Keratinocyte (primary cell): ENCODE measurements around the gene NOVA2. TPM values are rescaled to one million over a fixed set of nuclear protein-coding genes. Genes with fewer than 3 reads are reported as not detected.
A peak's percentile ranks its signal among the peaks of the same experiment; 100 is the strongest.

Source experiments
- DNase-seq: peaks from one replicate; pipeline ENCODE4 v3.0.0-alpha.2; 2011; ENCODE audit warnings: low read depth, missing footprints, low spot score
- FAIRE-seq: peaks from 2 replicates; lab custom pipeline; 2011; peaks lifted over from hg19 to GRCh38; lab: Jason Lieb, UNC
- H2AFZ ChIP-seq: 2 replicates; pipeline ENCODE4 v1.6.0; 2012; ENCODE audit warnings: low read length, control low read depth, inconsistent platforms; ENCODE audit not compliant: control insufficient read depth
- H3K27ac ChIP-seq: 2 replicates; pipeline ENCODE4 v1.5.1; 2011; ENCODE audit warnings: low read length; ENCODE audit not compliant: control insufficient read depth, insufficient read depth
- H3K27me3 ChIP-seq: 3 replicates; pipeline ENCODE4 v1.6.0; 2011; ENCODE audit warnings: low read length; ENCODE audit not compliant: control insufficient read depth, insufficient read depth; ENCODE audit errors: extremely low read depth
- H3K36me3 ChIP-seq, 2 experiments: 2 replicates in 1 of 2; 3 replicates in 1 of 2; pipeline ENCODE4 v1.5.1; 2011; ENCODE audit warnings: low read length in 2 of 2, mild to moderate bottlenecking in 1 of 2; ENCODE audit not compliant: control insufficient read depth in 2 of 2, insufficient read depth in 2 of 2; ENCODE audit errors: extremely low read depth in 1 of 2
- H3K4me1 ChIP-seq: 3 replicates; pipeline ENCODE4 v1.5.1; 2011; ENCODE audit warnings: low read length; ENCODE audit not compliant: control insufficient read depth, insufficient read depth; ENCODE audit errors: extremely low read depth
- H3K4me2 ChIP-seq: 3 replicates; pipeline ENCODE4 v1.6.0; 2011; ENCODE audit warnings: low read depth, low read length; ENCODE audit not compliant: control insufficient read depth, insufficient read depth; ENCODE audit errors: extremely low read depth
- H3K4me3 ChIP-seq, 3 experiments: fragments of 200-600 bp in 1 of 3; sonication (generic) in 1 of 3; 2 replicates in 2 of 3; 3 replicates in 1 of 3; pipeline ENCODE4 v1.5.1; 2011 to 2016; ENCODE audit warnings: low read length in 3 of 3, mild to moderate bottlenecking in 3 of 3, control low read depth in 2 of 3, inconsistent platforms in 1 of 3, low read depth in 1 of 3, mixed read lengths in 1 of 3, mixed run types in 1 of 3, moderate library complexity in 1 of 3; ENCODE audit not compliant: control insufficient read depth in 2 of 3, insufficient read depth in 2 of 3; ENCODE audit errors: extremely low read depth in 1 of 3
- H3K79me2 ChIP-seq: 2 replicates; pipeline ENCODE4 v1.6.0; 2012; ENCODE audit warnings: low read length; ENCODE audit not compliant: control insufficient read depth, insufficient read depth
- H3K9ac ChIP-seq: 3 replicates; pipeline ENCODE4 v1.6.0; 2011; ENCODE audit warnings: low read length; ENCODE audit not compliant: control insufficient read depth, insufficient read depth; ENCODE audit errors: extremely low read depth
- H3K9me1 ChIP-seq: 3 replicates; pipeline ENCODE4 v1.6.0; 2011; ENCODE audit warnings: low read length; ENCODE audit not compliant: control insufficient read depth, insufficient read depth; ENCODE audit errors: extremely low read depth
- H3K9me3 ChIP-seq: 2 replicates; pipeline ENCODE4 v1.5.1; 2012; ENCODE audit warnings: low read depth, low read length; ENCODE audit not compliant: control insufficient read depth
- H4K20me1 ChIP-seq: 3 replicates; pipeline ENCODE4 v1.6.0; 2011; ENCODE audit warnings: low read length; ENCODE audit not compliant: control insufficient read depth, insufficient read depth; ENCODE audit errors: extremely low read depth
- EZH2 ChIP-seq: IDR thresholded peaks from one replicate; pipeline ENCODE4 v1.6.1; 2012; ENCODE audit warnings: inconsistent platforms, mild to moderate bottlenecking, low read length, moderate library complexity
- dilution Hi-C: fragments of 300-500 bp; cut with MboI; formaldehyde crosslinking; loops from one replicate; pipeline ENCODE4 v1.7.0; 2020; ENCODE audit warnings: low sequenced_read_pairs; ENCODE audit not compliant: extremely low pct_ligation_motif_present
- polyA plus RNA-seq, 5 experiments: library from polyadenylated mRNA; depleted of rRNA in 3 of 5; stranded (reverse) in 3 of 5; stranded (forward) in 1 of 5; unstranded in 1 of 5; fragments of >200 nt; gene quantifications; 1 replicate in 1 of 5; 2 replicates in 3 of 5; 3 replicates in 1 of 5; pipeline versions ENCODE4 v1.2.1 to v1.2.3, GENCODE V29; 2011 to 2012; ENCODE audit warnings: missing spikeins in 2 of 5, low read depth in 1 of 5, low replicate concordance in 1 of 5
- TF ChIP-seq, protein P1 (sequence below), 3 experiments: IDR thresholded peaks in 1 of 3; conservative IDR thresholded peaks in 1 of 3; optimal IDR thresholded peaks in 1 of 3; 2 replicates in 2 of 3; 3 replicates in 1 of 3; pipeline versions ENCODE3 to v1.5.1; 2011; ENCODE audit warnings: low read length in 3 of 3, mild to moderate bottlenecking in 3 of 3, moderate library complexity in 2 of 3, control low read depth in 1 of 3, inconsistent platforms in 1 of 3; ENCODE audit not compliant: insufficient read depth in 2 of 3; ENCODE audit errors: extremely low read depth in 1 of 3

The NOVA2 gene
- polyA plus RNA-seq, 1 donor (not counting 4 experiments of a cell fraction or from before 2014, with no cell fraction given) = not detected

DNA sequence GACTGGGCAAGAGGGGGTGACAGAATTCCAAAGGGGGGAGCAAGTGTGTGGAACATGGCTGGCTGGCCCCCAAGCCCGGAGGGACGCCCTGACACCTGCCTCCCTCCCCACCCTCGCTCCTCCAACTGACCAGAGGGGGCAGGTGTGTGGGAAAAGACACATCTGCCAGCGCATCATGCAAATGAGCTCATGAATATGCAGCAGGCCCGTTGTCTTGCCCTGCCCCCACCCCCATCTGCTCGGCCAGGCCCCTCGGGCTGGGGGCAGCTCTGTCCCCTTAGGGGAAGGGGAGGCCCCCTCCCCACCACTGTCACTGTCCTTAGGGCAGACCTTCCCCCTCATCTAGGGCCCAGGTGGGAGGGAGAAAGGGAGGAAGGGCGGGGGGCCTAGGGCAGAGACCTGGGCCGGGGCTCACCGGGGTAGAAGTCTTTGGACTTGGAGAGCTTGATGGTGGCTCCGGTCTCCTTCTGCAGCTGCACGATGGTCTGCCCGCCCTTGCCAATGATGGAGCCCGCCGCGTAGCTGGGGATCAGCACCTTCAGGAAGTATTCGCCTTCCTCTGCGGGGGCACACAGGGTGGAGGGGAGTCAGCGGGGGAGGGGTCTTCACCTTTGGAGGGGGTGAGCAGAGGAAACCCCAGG, 12.9 kb downstream of the NOVA2 start:
- Histone ChIP-seq H3K9me1 (no peaks in the 10 kb centered on the region), H3K4me2 (no peak overlapping the region), H3K36me3 (no peaks in the 10 kb centered on the region), H3K4me3 (no peak overlapping the region), H3K9me3 (no peaks in the 10 kb centered on the region), H2AFZ (no peak overlapping the region), H3K4me1 (peaks cover 9% of the 10 kb centered on the region), H3K27me3 (peaks cover 32% of the 10 kb centered on the region), H4K20me1 (no peaks in the 10 kb centered on the region), H3K27ac (no peak overlapping the region), H3K9ac (no peak overlapping the region), H3K79me2 (no peaks in the 10 kb centered on the region)
- DNase-seq = no peak
- TF ChIP-seq, protein P1, sequence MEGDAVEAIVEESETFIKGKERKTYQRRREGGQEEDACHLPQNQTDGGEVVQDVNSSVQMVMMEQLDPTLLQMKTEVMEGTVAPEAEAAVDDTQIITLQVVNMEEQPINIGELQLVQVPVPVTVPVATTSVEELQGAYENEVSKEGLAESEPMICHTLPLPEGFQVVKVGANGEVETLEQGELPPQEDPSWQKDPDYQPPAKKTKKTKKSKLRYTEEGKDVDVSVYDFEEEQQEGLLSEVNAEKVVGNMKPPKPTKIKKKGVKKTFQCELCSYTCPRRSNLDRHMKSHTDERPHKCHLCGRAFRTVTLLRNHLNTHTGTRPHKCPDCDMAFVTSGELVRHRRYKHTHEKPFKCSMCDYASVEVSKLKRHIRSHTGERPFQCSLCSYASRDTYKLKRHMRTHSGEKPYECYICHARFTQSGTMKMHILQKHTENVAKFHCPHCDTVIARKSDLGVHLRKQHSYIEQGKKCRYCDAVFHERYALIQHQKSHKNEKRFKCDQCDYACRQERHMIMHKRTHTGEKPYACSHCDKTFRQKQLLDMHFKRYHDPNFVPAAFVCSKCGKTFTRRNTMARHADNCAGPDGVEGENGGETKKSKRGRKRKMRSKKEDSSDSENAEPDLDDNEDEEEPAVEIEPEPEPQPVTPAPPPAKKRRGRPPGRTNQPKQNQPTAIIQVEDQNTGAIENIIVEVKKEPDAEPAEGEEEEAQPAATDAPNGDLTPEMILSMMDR (optimal IDR thresholded peaks at IDR 0.05 in 1 of 3, IDR thresholded peaks at IDR 0.05 in 1 of 3, conservative IDR thresholded peaks at IDR 0.05 in 1 of 3; ENCODE audit: extremely low read depth in 1 of 3, insufficient read depth in 2 of 3, low read length in 3 of 3) = peak in 2 of 3 experiments; percentile 20 to 43
- TF ChIP-seq EZH2 = no peak
- no peak for FAIRE-seq
- dilution Hi-C loops = no loop called here

DNA sequence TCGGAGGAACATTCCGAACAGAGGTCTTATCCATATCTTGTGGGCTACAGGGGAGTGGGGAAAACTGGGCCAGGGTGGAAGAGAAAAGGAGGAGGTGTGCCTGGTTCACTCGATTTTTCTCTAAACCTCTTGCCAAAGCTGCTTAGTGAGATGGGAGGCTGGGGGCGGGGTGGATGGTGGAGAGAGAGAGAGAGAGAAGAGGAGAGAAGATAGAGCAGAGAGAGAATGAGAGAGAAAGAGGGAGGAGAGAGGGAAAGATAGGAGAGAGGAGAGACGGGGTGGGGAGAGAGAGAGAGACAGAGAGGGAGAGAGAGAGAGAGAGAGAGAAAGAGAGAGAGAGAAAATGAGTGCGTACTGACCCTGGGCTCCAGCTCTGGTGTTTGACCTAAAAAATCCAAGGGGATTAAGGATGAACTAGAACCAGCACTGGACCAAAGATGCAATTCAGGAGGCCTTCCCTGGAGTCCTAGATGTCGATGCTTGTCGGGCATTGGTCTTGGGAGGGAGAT, 14.1 kb downstream of the NOVA2 start:
- Histone ChIP-seq H3K27me3 (peaks cover 32% of the 10 kb centered on the region), H3K27ac (no peak overlapping the region)
- dilution Hi-C loops = no loop called here

More for the DNA sequence above, 14.1 kb downstream of the NOVA2 start:
- no peak overlapping the region for H3K9ac ChIP-seq
- FAIRE-seq (no peak), DNase-seq (no peak)
- H3K4me1 ChIP-seq = peaks cover 15% of the 10 kb centered on the region
- H3K9me3 ChIP-seq = no peaks in the 10 kb centered on the region
- no peaks in the 10 kb centered on the region for H3K36me3 ChIP-seq
- no peaks in the 10 kb centered on the region for H3K79me2 ChIP-seq
- H4K20me1 ChIP-seq = no peaks in the 10 kb centered on the region
- H3K4me3 ChIP-seq = no peak overlapping the region
- no peaks in the 10 kb centered on the region for H3K9me1 ChIP-seq
- TF ChIP-seq EZH2 = no peak
- TF ChIP-seq, protein P1 (optimal IDR thresholded peaks at IDR 0.05 in 1 of 3, IDR thresholded peaks at IDR 0.05 in 1 of 3, conservative IDR thresholded peaks at IDR 0.05 in 1 of 3; ENCODE audit: extremely low read depth in 1 of 3, insufficient read depth in 2 of 3, low read length in 3 of 3) = no peak
- H3K4me2 ChIP-seq = no peak overlapping the region
- no peak overlapping the region for H2AFZ ChIP-seq
